BLaER1 treated with 17β-estradiol and CSF1 and Interleukin-3, amounts not matched to agents 10 nM and 100 nM (cell line): ENCODE measurements around the gene S1PR2.
A peak's percentile ranks its signal among the peaks of the same experiment; 100 is the strongest.
"Not testable (repeated sequence)": the region's sequence is repeated elsewhere in the genome, so short reads cannot be mapped to it uniquely, and the experiment has no call there.

Source experiments
- H3K27ac ChIP-seq, 11 experiments: shearing (Covaris generic); formaldehyde crosslinking; 2 replicates each; pipeline ENCODE4 v1.8.1; 2022
- H3K27me3 ChIP-seq, 11 experiments: shearing (Covaris generic); formaldehyde crosslinking; 2 replicates each; pipeline ENCODE4 v1.8.1; 2022
- H3K36me3 ChIP-seq, 11 experiments: shearing (Covaris generic); formaldehyde crosslinking; 2 replicates each; pipeline ENCODE4 v1.8.1; 2022
- H3K4me1 ChIP-seq, 10 experiments: shearing (Covaris generic); formaldehyde crosslinking; 2 replicates each; pipeline ENCODE4 v1.8.1; 2022
- H3K4me2 ChIP-seq, 11 experiments: shearing (Covaris generic); formaldehyde crosslinking; 2 replicates each; pipeline ENCODE4 v1.8.1; 2022
- H3K4me3 ChIP-seq, 10 experiments: shearing (Covaris generic); formaldehyde crosslinking; 2 replicates each; pipeline ENCODE4 v1.8.1; 2022
- H3K9ac ChIP-seq, 11 experiments: shearing (Covaris generic); formaldehyde crosslinking; 2 replicates each; pipeline ENCODE4 v1.8.1; 2022
- H3K9me3 ChIP-seq, 11 experiments: shearing (Covaris generic); formaldehyde crosslinking; replicated peaks in 1 of 11; 2 replicates each; pipeline ENCODE4 v1.8.1; 2022
- H4K20me1 ChIP-seq, 11 experiments: shearing (Covaris generic); formaldehyde crosslinking; 2 replicates each; pipeline ENCODE4 v1.8.1; 2022
- Cebpa-rat ChIP-seq, 11 experiments: shearing (Covaris generic); IDR thresholded peaks; 2 replicates each; pipeline ENCODE4 v1.8.1; 2022

Gene S1PR2

GRCh38 chr19:10198889-10199644, 32.1 kb downstream of the S1PR2 start:
- Histone ChIP-seq H3K27ac (peak overlapping the region; percentile 43 to 85 (median 66); a peak in 20 of 22 replicates), H3K4me2 (peak overlapping the region; percentile 35 to 88 (median 64); a peak in 20 of 22 replicates), H3K4me1 (peaks cover 9 to 75% (median 38%) of the 10 kb centered on the region in 10 experiments; a peak in 18 of 20 replicates), H3K9ac (peak overlapping the region in 10 of 11 experiments; percentile 17 to 69 (median 50); a peak in 14 of 22 replicates)
- H3K27me3 ChIP-seq, H3K4me3 ChIP-seq, H3K9me3 ChIP-seq, H3K36me3 ChIP-seq, H4K20me1 ChIP-seq: not testable (repeated sequence)
- TF ChIP-seq Cebpa-rat (IDR thresholded peaks at IDR 0.05): peak in 2 of 11 experiments; percentile 50 to 66; a peak in 2 of 22 replicates

DNA sequence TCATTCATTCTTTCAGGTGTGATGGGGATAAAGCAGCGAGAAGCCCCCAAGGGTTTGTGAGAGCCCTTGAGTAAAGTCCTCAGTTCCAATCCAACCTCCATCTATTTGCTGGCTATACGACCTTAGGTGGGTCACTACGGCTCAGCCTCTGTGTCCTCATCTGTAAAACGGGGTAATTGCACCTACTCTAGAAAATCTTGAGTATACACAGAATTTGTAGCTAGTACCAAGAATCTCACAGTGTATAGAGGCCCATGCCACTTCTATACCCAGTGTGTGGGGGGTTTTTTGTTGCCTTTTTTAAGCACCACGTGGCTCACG, 36.0 kb downstream of the S1PR2 start:
- Histone ChIP-seq H3K4me1 (peaks cover 44 to 87% (median 68%) of the 10 kb centered on the region in 10 experiments), H3K27ac (peak overlapping the region in 10 of 11 experiments; percentile 81 to 99 (median 96); a peak in 19 of 22 replicates)

GRCh38 chr19:10194500-10195198, 36.5 kb downstream of the S1PR2 start, which contains the start of gene DNMT1:
DNMT1 (minus strand) TSS chr19:10194953; CDS start chr19:10194899, 54 bp downstream.
- peak within 1 kb of the TSS; percentile 84 to 98 (median 96) for H3K9ac ChIP-seq
- TF ChIP-seq Cebpa-rat (IDR thresholded peaks at IDR 0.05): no peak
- 0 out of 22 replicates have a peak, but pooled peaks cover 0 to 5% (median 0%) of the 10 kb centered on the region in 11 experiments for H3K9me3 ChIP-seq
- H3K36me3 ChIP-seq: peaks cover 31 to 43% (median 39%) of the 10 kb centered on the region in 11 experiments
- peaks cover 16 to 47% (median 46%) of the 10 kb centered on the region in 11 experiments; a peak in 21 of 22 replicates for H4K20me1 ChIP-seq
- H3K4me1 ChIP-seq: peaks cover 49 to 87% (median 71%) of the 10 kb centered on the region in 10 experiments
- H3K4me2 ChIP-seq: peak within 1 kb of the TSS; percentile 85 to 98 (median 94)
- peak within 1 kb of the TSS; percentile 76 to 99 (median 95) for H3K4me3 ChIP-seq
- H3K27ac ChIP-seq: peak within 1 kb of the TSS; percentile 69 to 99 (median 96); a peak in 21 of 22 replicates
- no peaks in the 10 kb centered on the region for H3K27me3 ChIP-seq

More for the DNA sequence above, 36.0 kb downstream of the S1PR2 start:
- H3K9ac ChIP-seq: peak overlapping the region; percentile 84 to 98 (median 96); a peak in 21 of 22 replicates
- H3K9me3 ChIP-seq: 0 out of 22 replicates have a peak, but pooled peaks cover 0 to 5% (median 0%) of the 10 kb centered on the region in 11 experiments
- peaks cover 13 to 42% (median 41%) of the 10 kb centered on the region in 11 experiments; a peak in 21 of 22 replicates for H4K20me1 ChIP-seq
- H3K4me2 ChIP-seq: peak overlapping the region; percentile 43 to 98 (median 68)
- no peaks in the 10 kb centered on the region for H3K27me3 ChIP-seq
- H3K4me3 ChIP-seq: peak overlapping the region; percentile 76 to 99 (median 95)
- TF ChIP-seq Cebpa-rat (IDR thresholded peaks at IDR 0.05): no peak
- peaks cover 26 to 38% (median 34%) of the 10 kb centered on the region in 11 experiments for H3K36me3 ChIP-seq

DNA sequence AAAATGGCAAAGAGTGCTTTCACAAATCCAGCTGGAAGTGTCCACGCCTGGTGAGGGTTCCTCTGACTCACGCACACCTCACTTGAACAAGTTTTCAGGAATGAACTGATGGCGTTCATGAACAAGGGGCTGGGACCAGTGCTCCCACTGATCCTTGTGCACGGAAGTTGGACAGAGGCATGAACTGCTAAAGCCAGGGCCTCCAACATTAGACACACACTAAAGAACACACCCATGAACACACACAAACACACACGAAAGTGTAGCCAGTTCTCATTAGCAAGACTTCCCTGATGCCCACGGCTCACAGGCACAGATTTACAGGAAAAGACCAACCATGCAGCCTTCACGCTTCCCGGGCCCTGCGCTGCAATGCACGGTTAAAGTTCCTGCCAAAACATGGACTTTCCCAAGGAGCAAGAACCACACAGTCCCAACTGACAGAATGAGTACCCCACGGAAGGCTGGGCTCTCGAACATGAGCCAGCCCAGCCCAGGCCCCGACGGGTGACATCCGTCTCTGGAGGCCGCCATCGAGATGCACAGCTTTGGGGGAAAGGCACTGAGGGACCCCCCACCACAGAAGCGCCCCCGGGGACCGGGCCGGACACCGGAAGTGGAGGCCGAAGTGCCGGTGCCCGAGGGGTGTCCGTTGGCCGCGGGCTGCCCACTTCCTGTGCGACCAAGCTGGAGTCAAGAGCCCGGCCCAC, 37.2 kb downstream of the S1PR2 start:
- Histone ChIP-seq H3K4me2 (peak overlapping the region; percentile 85 to 98 (median 94)), H3K4me3 (peak overlapping the region; percentile 76 to 99 (median 95)), H3K9ac (peak overlapping the region; percentile 84 to 98 (median 96)), H4K20me1 (peaks cover 20 to 54% (median 53%) of the 10 kb centered on the region in 11 experiments; a peak in 21 of 22 replicates), H3K27ac (peak overlapping the region; percentile 69 to 99 (median 96); a peak in 21 of 22 replicates), H3K9me3 (0 out of 22 replicates have a peak, but pooled peaks cover 0 to 5% (median 0%) of the 10 kb centered on the region in 11 experiments), H3K27me3 (no peaks in the 10 kb centered on the region), H3K36me3 (peaks cover 32 to 50% (median 43%) of the 10 kb centered on the region in 11 experiments), H3K4me1 (peaks cover 52 to 87% (median 72%) of the 10 kb centered on the region in 10 experiments)
- TF ChIP-seq Cebpa-rat (IDR thresholded peaks at IDR 0.05): no peak

DNA sequence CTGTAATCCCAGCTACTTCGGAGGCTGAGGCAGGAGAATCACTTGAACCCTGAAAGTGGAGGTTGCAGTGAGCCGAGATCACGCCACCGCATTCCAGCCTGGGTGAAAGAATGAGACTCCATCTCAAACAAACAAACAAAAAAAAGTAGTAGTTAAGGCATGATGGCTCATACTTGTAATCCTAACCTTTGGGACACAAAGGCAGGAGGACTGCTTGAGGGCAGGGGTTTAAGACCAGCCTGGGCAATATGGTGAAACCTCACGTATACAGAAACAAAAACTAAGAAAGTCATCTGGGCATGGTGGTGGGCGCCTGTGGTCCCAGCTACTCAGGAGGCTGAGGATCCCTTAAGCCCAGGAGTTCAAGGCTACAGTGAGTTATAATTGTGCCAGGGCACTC, 38.2 kb downstream of the S1PR2 start:
- Histone ChIP-seq H3K4me2 (peak overlapping the region; percentile 85 to 98 (median 94)), H3K9me3 (0 out of 22 replicates have a peak, but pooled peaks cover 0 to 5% (median 0%) of the 10 kb centered on the region in 11 experiments), H3K9ac (peak overlapping the region; percentile 84 to 98 (median 96); a peak in 21 of 22 replicates), H4K20me1 (peaks cover 28 to 65% (median 63%) of the 10 kb centered on the region in 11 experiments; a peak in 21 of 22 replicates), H3K4me3 (peak overlapping the region; percentile 76 to 99 (median 95)), H3K27ac (peak overlapping the region in 9 of 11 experiments; percentile 75 to 99 (median 97); a peak in 17 of 22 replicates), H3K36me3 (peaks cover 42 to 60% (median 53%) of the 10 kb centered on the region in 11 experiments), H3K4me1 (peaks cover 57 to 87% (median 72%) of the 10 kb centered on the region in 10 experiments), H3K27me3 (no peaks in the 10 kb centered on the region)
- no peak for TF ChIP-seq Cebpa-rat (IDR thresholded peaks at IDR 0.05)

DNA sequence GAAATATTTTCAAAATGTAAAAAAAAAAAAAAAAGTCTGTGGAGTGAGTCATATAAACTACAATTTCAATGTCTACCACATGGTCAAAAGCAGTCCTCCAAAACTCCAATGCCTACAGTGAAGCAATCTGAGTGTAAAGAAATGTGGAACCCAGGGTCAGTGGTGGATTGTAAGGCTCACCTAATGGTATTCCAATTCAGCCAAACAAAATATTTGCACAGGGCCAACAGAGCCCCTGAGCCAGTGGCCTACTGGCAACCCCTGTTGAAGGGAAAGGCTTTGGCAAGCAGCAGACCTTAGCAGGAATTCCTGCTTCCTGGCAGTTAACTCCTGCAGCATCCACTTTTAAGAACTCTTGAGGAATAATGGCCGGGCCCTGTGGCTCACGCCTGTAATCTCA, 39.8 kb downstream of the S1PR2 start:
- TF ChIP-seq Cebpa-rat (IDR thresholded peaks at IDR 0.05): no peak
- H3K27me3 ChIP-seq: no peaks in the 10 kb centered on the region
- H3K27ac ChIP-seq: no peak overlapping the region
- H3K36me3 ChIP-seq: peaks cover 52 to 75% (median 67%) of the 10 kb centered on the region in 11 experiments
- peak overlapping the region in 2 of 11 experiments; percentile 2 to 12; a peak in 3 of 22 replicates for H3K9ac ChIP-seq
- peaks cover 39 to 80% (median 79%) of the 10 kb centered on the region in 11 experiments; a peak in 21 of 22 replicates for H4K20me1 ChIP-seq
- H3K4me1 ChIP-seq: peaks cover 73 to 87% (median 78%) of the 10 kb centered on the region in 10 experiments
- H3K4me3 ChIP-seq: no peak overlapping the region
- peak overlapping the region; percentile 21 to 98 (median 94); a peak in 19 of 22 replicates for H3K4me2 ChIP-seq
- no peaks in the 10 kb centered on the region for H3K9me3 ChIP-seq

GRCh38 chr19:10190026-10190425, 41.1 kb downstream of the S1PR2 start:
- TF ChIP-seq Cebpa-rat (IDR thresholded peaks at IDR 0.05): no peak
- Histone ChIP-seq H3K4me2 (peak overlapping the region; percentile 1 to 94 (median 48); a peak in 16 of 22 replicates), H3K9ac (peak overlapping the region in 4 of 11 experiments; percentile 4 to 38 (median 22); a peak in 3 of 22 replicates), H3K4me1 (peaks cover 70 to 85% (median 80%) of the 10 kb centered on the region in 10 experiments), H4K20me1 (peaks cover 39 to 94% (median 92%) of the 10 kb centered on the region in 11 experiments; a peak in 21 of 22 replicates), H3K27ac (no peak overlapping the region), H3K4me3 (no peak overlapping the region), H3K36me3 (peaks cover 64 to 88% (median 78%) of the 10 kb centered on the region in 11 experiments), H3K27me3 (no peaks in the 10 kb centered on the region), H3K9me3 (no peaks in the 10 kb centered on the region)
